NOMO-1 treated with DMSO at 0.1 percent for 48 hours (cell line): Measurements from ENCODE around the gene ATP9B.

Experiments
- DNase-seq: peaks from one replicate; lab custom pipeline; 2025; ENCODE audit not compliant: unreplicated experiment; lab: John Stamatoyannopoulos, UW

The ATP9B gene

GRCh38 chr18:79068937-79069716, at the start of gene ATP9B:
Gene ATP9B (plus strand): TSS chr18:79069394. CDS start chr18:79069411, 17 bp downstream.
- peak; percentile 94 for DNase-seq

GRCh38 chr18:79019881-79020280, 49.3 kb upstream of the ATP9B start:
- no peak for DNase-seq

- DNase-seq, result no peak
Observed at GRCh38 chr18:79022603-79023002, 46.6 kb upstream of the ATP9B start.

- DNase-seq, result no peak
Observed at GRCh38 chr18:79026491-79026890, 42.7 kb upstream of the ATP9B start.

GRCh38 chr18:79030680-79031079, 38.5 kb upstream of the ATP9B start:
- DNase-seq, result no peak

- DNase-seq, result no peak
Observed at GRCh38 chr18:79042276-79042675, 26.9 kb upstream of the ATP9B start.

- no peak for DNase-seq
Observed at GRCh38 chr18:79043288-79043687, 25.9 kb upstream of the ATP9B start.

- no peak for DNase-seq
Observed at GRCh38 chr18:79046522-79046921, 22.7 kb upstream of the ATP9B start.

- no peak for DNase-seq
Observed at GRCh38 chr18:79047556-79048244, 21.5 kb upstream of the ATP9B start.

- no peak for DNase-seq
Observed at GRCh38 chr18:79048245-79048632, 21.0 kb upstream of the ATP9B start.

- DNase-seq, result no peak
Observed at GRCh38 chr18:79049506-79049905, 19.7 kb upstream of the ATP9B start.

- no peak for DNase-seq
Observed at GRCh38 chr18:79050005-79050404, 19.2 kb upstream of the ATP9B start.

GRCh38 chr18:79056827-79057367, 12.3 kb upstream of the ATP9B start:
- no peak for DNase-seq

GRCh38 chr18:79058007-79058406, 11.2 kb upstream of the ATP9B start:
- peak; percentile 89 for DNase-seq

GRCh38 chr18:79062806-79063205, 6.4 kb upstream of the ATP9B start:
- no peak for DNase-seq

GRCh38 chr18:79064228-79064627, 5.0 kb upstream of the ATP9B start:
- no peak for DNase-seq

GRCh38 chr18:79065802-79066201, 3.4 kb upstream of the ATP9B start:
- DNase-seq, result no peak

GRCh38 chr18:79067611-79068010, 1.6 kb upstream of the ATP9B start:
- no peak for DNase-seq

- peak; percentile 49 for DNase-seq
Observed at GRCh38 chr18:79068341-79068936, 755 bp upstream of the ATP9B start.

GRCh38 chr18:79069717-79070151, 540 bp downstream of the ATP9B start:
- DNase-seq, result peak; percentile 25

- DNase-seq, result no peak
Observed at GRCh38 chr18:79070486-79070885, 1.3 kb downstream of the ATP9B start.

- peak; percentile 25 for DNase-seq
Observed at GRCh38 chr18:79071037-79071436, 1.8 kb downstream of the ATP9B start.
